Astrocyte (in vitro differentiated cells and primary cell): ENCODE data around the gene LRIG2. TPM values are rescaled to one million over a fixed set of nuclear protein-coding genes. Genes with fewer than 3 reads are reported as not detected.
A peak's percentile ranks its signal among the peaks of the same experiment; 100 is the strongest.

Experiments
- DNase-seq: peaks from one replicate; pipeline ENCODE4 v3.0.0-alpha.2; 2010; ENCODE audit warnings: low read depth
- FAIRE-seq: peaks from 2 replicates; lab custom pipeline; 2011; peaks lifted over from hg19 to GRCh38; lab: Jason Lieb, UNC
- H2AFZ ChIP-seq: 2 replicates; pipeline ENCODE4 v1.6.0; 2012; ENCODE audit warnings: low read depth, low read length, inconsistent platforms
- H3K27ac ChIP-seq: 2 replicates; pipeline ENCODE4 v1.5.1; 2011; ENCODE audit warnings: low read depth, low read length, inconsistent platforms
- H3K27me3 ChIP-seq: 2 replicates; pipeline ENCODE4 v1.6.0; 2011; ENCODE audit warnings: low read length, inconsistent platforms; ENCODE audit not compliant: insufficient read depth
- H3K36me3 ChIP-seq: 2 replicates; pipeline ENCODE4 v1.5.1; 2011; ENCODE audit warnings: low read length, inconsistent platforms; ENCODE audit not compliant: insufficient read depth
- H3K4me1 ChIP-seq: 2 replicates; pipeline ENCODE4 v1.5.1; 2011; ENCODE audit warnings: low read length, inconsistent platforms; ENCODE audit not compliant: insufficient read depth
- H3K4me2 ChIP-seq: 2 replicates; pipeline ENCODE4 v1.6.0; 2012; ENCODE audit warnings: low read length, inconsistent platforms
- H3K4me3 ChIP-seq: 2 replicates; pipeline ENCODE4 v1.5.1; 2011; ENCODE audit warnings: low read depth, mild to moderate bottlenecking, low read length, inconsistent platforms; ENCODE audit not compliant: insufficient read depth
- H3K79me2 ChIP-seq: 2 replicates; pipeline ENCODE4 v1.6.0; 2012; ENCODE audit warnings: mild to moderate bottlenecking, low read length, inconsistent platforms; ENCODE audit not compliant: insufficient read depth
- H3K9ac ChIP-seq: 2 replicates; pipeline ENCODE4 v1.6.0; 2012; ENCODE audit warnings: mild to moderate bottlenecking, low read length, inconsistent platforms
- H3K9me3 ChIP-seq: 2 replicates; pipeline ENCODE4 v1.5.1; 2012; ENCODE audit warnings: low read depth, mild to moderate bottlenecking, low read length, inconsistent platforms; ENCODE audit not compliant: insufficient read depth
- H4K20me1 ChIP-seq: 2 replicates; pipeline ENCODE4 v1.6.0; 2012; ENCODE audit warnings: low read length, inconsistent platforms; ENCODE audit not compliant: insufficient read depth
- H3K27ac Mint-ChIP-seq: one replicate; pipeline ENCODE4 v1.8.0; 2021; ENCODE audit warnings: mild to moderate bottlenecking, mixed read lengths; ENCODE audit not compliant: unreplicated experiment
- H3K27me3 Mint-ChIP-seq: one replicate; pipeline ENCODE4 v1.8.0; 2021; ENCODE audit warnings: low read depth, mixed read lengths; ENCODE audit not compliant: unreplicated experiment
- H3K36me3 Mint-ChIP-seq: one replicate; pipeline ENCODE4 v1.8.0; 2021; ENCODE audit warnings: low read depth, mixed read lengths; ENCODE audit not compliant: unreplicated experiment
- H3K4me1 Mint-ChIP-seq: one replicate; pipeline ENCODE4 v1.8.0; 2021; ENCODE audit warnings: low read depth, mixed read lengths; ENCODE audit not compliant: unreplicated experiment
- H3K4me3 Mint-ChIP-seq: one replicate; pipeline ENCODE4 v1.8.0; 2021; ENCODE audit warnings: mild to moderate bottlenecking, moderate library complexity, mixed read lengths; ENCODE audit not compliant: unreplicated experiment
- H3K9me3 Mint-ChIP-seq: one replicate; pipeline ENCODE4 v1.8.0; 2021; ENCODE audit warnings: mild to moderate bottlenecking, mixed read lengths; ENCODE audit not compliant: unreplicated experiment
- EZH2 ChIP-seq: IDR thresholded peaks from 2 replicates; pipeline ENCODE4 v1.6.1; 2012; ENCODE audit warnings: mild to moderate bottlenecking, low read length, inconsistent platforms; ENCODE audit not compliant: insufficient read depth
- total RNA-seq: library from RNA; stranded (reverse); gene quantifications from 2 replicates; pipeline ENCODE4 v1.2.1, GENCODE V29; 2021
- TF ChIP-seq, protein P1 (sequence below): IDR thresholded peaks from 2 replicates; pipeline ENCODE4 v1.5.1; 2011; ENCODE audit warnings: low read depth, mild to moderate bottlenecking, inconsistent platforms, low read length, moderate library complexity; ENCODE audit not compliant: insufficient read depth

LRIG2 gene
- total RNA-seq, 1 donor from 2014 or later = 14.2 TPM

DNA sequence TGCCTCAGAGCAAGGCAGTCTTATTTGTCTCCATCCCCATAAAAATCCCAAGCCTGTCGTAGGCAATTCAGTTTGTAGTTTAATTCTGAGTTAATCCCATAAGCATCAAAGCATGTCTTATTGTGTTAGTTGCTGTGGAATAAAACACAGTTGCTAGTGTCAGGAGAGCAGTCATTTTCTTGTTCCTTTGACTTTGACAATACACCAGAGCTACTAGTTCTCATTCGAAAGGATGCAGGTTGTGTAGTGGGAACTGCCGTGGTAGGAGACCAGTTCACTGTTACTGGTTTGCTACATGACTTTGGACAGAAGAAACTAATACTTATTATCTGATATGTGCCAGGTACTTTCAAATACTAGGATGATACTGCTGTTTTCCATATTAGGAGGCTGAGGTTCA lies 23.5 kb downstream of the LRIG2 start:
- no peaks in the 10 kb centered on the region for H3K27me3 Mint-ChIP-seq
- no peaks in the 10 kb centered on the region for H3K27me3 ChIP-seq
- no peak overlapping the region for H3K4me2 ChIP-seq
- FAIRE-seq (no peak), DNase-seq (no peak)
- no peak overlapping the region for H2AFZ ChIP-seq
- peaks cover 5% of the 10 kb centered on the region for H3K36me3 Mint-ChIP-seq
- H3K27ac Mint-ChIP-seq = no peak overlapping the region
- H3K9ac ChIP-seq = no peak overlapping the region
- no peaks in the 10 kb centered on the region for H3K4me1 ChIP-seq
- peaks cover 4% of the 10 kb centered on the region for H3K4me1 Mint-ChIP-seq
- no peak overlapping the region for H3K4me3 Mint-ChIP-seq
- no peak overlapping the region for H3K27ac ChIP-seq
- no peak overlapping the region for H3K4me3 ChIP-seq
- H3K36me3 ChIP-seq = peaks cover 47% of the 10 kb centered on the region
- no peaks in the 10 kb centered on the region for H3K9me3 ChIP-seq
- peaks cover 14% of the 10 kb centered on the region for H3K79me2 ChIP-seq
- H3K9me3 Mint-ChIP-seq = no peaks in the 10 kb centered on the region
- TF ChIP-seq EZH2 = no peak
- TF ChIP-seq, protein P1, sequence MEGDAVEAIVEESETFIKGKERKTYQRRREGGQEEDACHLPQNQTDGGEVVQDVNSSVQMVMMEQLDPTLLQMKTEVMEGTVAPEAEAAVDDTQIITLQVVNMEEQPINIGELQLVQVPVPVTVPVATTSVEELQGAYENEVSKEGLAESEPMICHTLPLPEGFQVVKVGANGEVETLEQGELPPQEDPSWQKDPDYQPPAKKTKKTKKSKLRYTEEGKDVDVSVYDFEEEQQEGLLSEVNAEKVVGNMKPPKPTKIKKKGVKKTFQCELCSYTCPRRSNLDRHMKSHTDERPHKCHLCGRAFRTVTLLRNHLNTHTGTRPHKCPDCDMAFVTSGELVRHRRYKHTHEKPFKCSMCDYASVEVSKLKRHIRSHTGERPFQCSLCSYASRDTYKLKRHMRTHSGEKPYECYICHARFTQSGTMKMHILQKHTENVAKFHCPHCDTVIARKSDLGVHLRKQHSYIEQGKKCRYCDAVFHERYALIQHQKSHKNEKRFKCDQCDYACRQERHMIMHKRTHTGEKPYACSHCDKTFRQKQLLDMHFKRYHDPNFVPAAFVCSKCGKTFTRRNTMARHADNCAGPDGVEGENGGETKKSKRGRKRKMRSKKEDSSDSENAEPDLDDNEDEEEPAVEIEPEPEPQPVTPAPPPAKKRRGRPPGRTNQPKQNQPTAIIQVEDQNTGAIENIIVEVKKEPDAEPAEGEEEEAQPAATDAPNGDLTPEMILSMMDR = no peak
- peaks cover 18% of the 10 kb centered on the region for H4K20me1 ChIP-seq

DNA sequence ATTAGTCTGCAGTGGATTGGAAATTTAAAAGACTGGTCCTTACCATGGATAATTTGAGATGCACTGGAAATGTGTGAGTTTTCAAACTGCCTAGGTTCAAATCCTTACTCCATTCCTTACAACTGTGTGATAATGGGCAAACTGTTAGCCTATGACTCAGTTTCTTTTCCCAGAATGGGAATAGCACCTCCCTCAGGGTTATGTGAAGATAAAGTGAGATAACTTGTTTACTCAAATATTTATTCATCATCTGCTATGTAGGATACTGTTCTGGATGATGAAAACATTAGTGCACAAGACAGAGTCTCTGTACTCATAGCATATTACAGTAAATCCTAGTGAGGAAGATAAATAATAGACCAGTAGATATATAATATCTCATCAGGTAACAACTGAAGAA lies 28.6 kb downstream of the LRIG2 start:
- H3K9ac ChIP-seq = no peak overlapping the region
- Mint-ChIP-seq H3K9me3 (no peaks in the 10 kb centered on the region), H3K36me3 (peaks cover 11% of the 10 kb centered on the region), H3K4me1 (no peaks in the 10 kb centered on the region), H3K27me3 (no peaks in the 10 kb centered on the region), H3K27ac (no peak overlapping the region), H3K4me3 (no peak overlapping the region)
- no peaks in the 10 kb centered on the region for H3K27me3 ChIP-seq
- TF ChIP-seq EZH2 = no peak
- TF ChIP-seq, protein P1 = no peak
- H4K20me1 ChIP-seq = peaks cover 12% of the 10 kb centered on the region
- peaks cover 48% of the 10 kb centered on the region for H3K36me3 ChIP-seq
- peaks cover 4% of the 10 kb centered on the region for H3K79me2 ChIP-seq
- FAIRE-seq = peak; percentile 39
- no peak overlapping the region for H3K4me3 ChIP-seq
- no peak overlapping the region for H3K27ac ChIP-seq
- DNase-seq = peak; percentile 12
- H3K4me2 ChIP-seq = no peak overlapping the region
- H3K9me3 ChIP-seq = no peaks in the 10 kb centered on the region
- no peak overlapping the region for H2AFZ ChIP-seq
- no peaks in the 10 kb centered on the region for H3K4me1 ChIP-seq

DNA sequence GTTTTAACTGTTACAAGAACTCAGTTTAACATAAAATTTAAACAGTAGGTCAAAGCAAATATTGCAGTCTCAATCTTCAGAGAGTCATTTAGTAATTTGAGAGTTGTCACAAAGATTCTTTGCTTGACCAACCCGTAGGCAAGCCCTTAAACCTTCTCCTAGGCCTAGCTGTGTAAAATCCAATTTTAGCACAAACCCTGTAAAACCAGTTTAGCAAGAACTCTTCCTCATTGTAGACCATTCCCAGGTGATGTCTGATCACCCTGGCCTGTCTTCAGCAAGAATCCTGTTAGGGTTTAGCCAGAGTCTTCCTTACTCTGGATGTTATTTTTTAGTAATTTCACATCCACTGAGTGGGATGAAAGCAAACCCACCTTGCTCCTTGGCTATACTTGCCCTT lies 30.1 kb downstream of the LRIG2 start:
- Mint-ChIP-seq H3K27me3 (no peaks in the 10 kb centered on the region), H3K36me3 (peaks cover 15% of the 10 kb centered on the region), H3K27ac (no peak overlapping the region), H3K9me3 (no peaks in the 10 kb centered on the region), H3K4me1 (no peaks in the 10 kb centered on the region), H3K4me3 (peak overlapping the region; percentile 42)
- peaks cover 46% of the 10 kb centered on the region for H3K36me3 ChIP-seq
- H4K20me1 ChIP-seq = peaks cover 11% of the 10 kb centered on the region
- no peak for TF ChIP-seq EZH2
- TF ChIP-seq, protein P1 = no peak
- no peak overlapping the region for H3K4me2 ChIP-seq
- H3K79me2 ChIP-seq = no peaks in the 10 kb centered on the region
- DNase-seq (no peak), FAIRE-seq (no peak)
- H3K9me3 ChIP-seq = no peaks in the 10 kb centered on the region
- H3K27me3 ChIP-seq = no peaks in the 10 kb centered on the region
- H3K9ac ChIP-seq = no peak overlapping the region
- H3K4me3 ChIP-seq = no peak overlapping the region
- no peaks in the 10 kb centered on the region for H3K4me1 ChIP-seq
- H3K27ac ChIP-seq = no peak overlapping the region
- no peak overlapping the region for H2AFZ ChIP-seq
